ENCODE data around the gene SPOUT1.
"Not testable (repeated sequence)": the region's sequence is repeated elsewhere in the genome, so short reads cannot be mapped to it uniquely, and the experiment has no call there.

The SPOUT1 gene

DNA sequence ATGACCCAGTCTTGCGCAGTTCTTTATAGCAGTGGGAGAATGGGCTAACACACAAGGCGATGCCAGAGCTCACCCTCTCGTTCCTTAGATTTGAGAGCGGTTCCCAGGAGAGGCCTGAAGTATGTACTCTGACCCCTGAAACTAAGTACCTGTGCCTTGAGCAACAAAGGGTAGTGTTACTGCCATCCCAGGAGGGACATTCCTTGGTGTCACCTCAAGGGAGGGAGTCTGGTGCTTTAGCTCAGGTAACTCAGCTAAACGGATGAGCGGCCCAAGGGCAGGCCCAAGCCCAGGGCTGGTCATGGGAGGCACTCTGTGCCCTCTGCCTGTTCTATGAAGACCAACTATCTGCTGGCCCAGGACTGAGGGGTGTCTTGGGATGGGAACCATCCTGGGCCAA, 31.9 kb upstream of the SPOUT1 start:
- no peaks in the 10 kb centered on the region for H3K36me3 ChIP-seq (ENCODE audit: control insufficient read depth, insufficient read depth, low read length)
- no peaks in the 10 kb centered on the region for H3K27me3 ChIP-seq (replicated peaks; ENCODE audit: control insufficient read depth, insufficient read depth, low read length)
- TF ChIP-seq, protein P1, sequence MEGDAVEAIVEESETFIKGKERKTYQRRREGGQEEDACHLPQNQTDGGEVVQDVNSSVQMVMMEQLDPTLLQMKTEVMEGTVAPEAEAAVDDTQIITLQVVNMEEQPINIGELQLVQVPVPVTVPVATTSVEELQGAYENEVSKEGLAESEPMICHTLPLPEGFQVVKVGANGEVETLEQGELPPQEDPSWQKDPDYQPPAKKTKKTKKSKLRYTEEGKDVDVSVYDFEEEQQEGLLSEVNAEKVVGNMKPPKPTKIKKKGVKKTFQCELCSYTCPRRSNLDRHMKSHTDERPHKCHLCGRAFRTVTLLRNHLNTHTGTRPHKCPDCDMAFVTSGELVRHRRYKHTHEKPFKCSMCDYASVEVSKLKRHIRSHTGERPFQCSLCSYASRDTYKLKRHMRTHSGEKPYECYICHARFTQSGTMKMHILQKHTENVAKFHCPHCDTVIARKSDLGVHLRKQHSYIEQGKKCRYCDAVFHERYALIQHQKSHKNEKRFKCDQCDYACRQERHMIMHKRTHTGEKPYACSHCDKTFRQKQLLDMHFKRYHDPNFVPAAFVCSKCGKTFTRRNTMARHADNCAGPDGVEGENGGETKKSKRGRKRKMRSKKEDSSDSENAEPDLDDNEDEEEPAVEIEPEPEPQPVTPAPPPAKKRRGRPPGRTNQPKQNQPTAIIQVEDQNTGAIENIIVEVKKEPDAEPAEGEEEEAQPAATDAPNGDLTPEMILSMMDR (IDR thresholded peaks at IDR 0.05; ENCODE audit: insufficient read depth, low read length, poor library complexity, severe bottlenecking), result no peak
- no peak for DNase-seq (ENCODE audit: extremely low read depth, insufficient read length)
- no peak overlapping the region for H3K4me3 ChIP-seq (replicated peaks; ENCODE audit: low read depth, low read length)

DNA sequence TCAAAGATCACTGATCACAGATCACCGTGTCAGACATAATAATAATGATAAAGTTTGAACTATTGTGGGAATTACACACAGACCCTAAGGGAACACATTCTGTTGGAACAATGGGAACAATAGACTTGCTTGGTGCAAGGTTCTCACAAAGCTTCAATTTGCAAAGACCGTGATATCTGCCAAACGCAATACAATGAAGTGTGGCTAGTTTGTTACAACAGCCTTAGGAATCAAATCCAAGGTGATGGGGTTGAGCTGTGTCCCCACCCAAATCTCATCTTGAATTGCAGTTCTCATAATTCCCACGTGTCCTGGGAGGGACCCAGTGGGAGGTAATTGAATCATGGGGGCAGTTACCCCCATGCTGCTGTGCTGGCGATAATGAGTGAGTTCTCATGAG, 31.3 kb upstream of the SPOUT1 start:
- H3K4me3 ChIP-seq (replicated peaks; ENCODE audit: low read depth, low read length), result no peak overlapping the region
- TF ChIP-seq, protein P1 (IDR thresholded peaks at IDR 0.05; ENCODE audit: insufficient read depth, low read length, poor library complexity, severe bottlenecking), result no peak
- no peaks in the 10 kb centered on the region for H3K27me3 ChIP-seq (replicated peaks; ENCODE audit: control insufficient read depth, insufficient read depth, low read length)
- no peaks in the 10 kb centered on the region for H3K36me3 ChIP-seq (ENCODE audit: control insufficient read depth, insufficient read depth, low read length)
- no peak for DNase-seq (ENCODE audit: extremely low read depth, insufficient read length)

DNA sequence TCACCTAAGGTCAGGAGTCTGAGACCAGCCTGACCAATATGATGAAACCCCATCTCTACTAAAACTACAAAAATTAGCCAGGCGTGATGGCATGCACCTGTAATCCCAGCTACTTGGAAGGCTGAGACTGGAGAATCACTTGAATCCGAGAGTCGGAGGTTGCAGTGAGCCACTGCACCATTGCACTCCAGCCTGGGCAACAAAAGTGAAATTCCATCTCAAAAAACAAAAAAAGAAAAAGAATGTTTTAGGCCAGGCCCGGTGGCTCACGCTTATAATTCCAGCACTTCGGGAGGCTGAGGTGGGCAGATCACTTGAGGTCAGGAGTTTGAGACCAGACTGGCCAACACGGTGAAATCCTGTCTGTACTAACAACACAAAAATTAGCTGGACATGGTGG, 28.9 kb upstream of the SPOUT1 start:
- not testable (repeated sequence) for DNase-seq (ENCODE audit: extremely low read depth, insufficient read length); H3K36me3 ChIP-seq (ENCODE audit: control insufficient read depth, insufficient read depth, low read length); H3K4me3 ChIP-seq (replicated peaks; ENCODE audit: low read depth, low read length); H3K27me3 ChIP-seq (replicated peaks; ENCODE audit: control insufficient read depth, insufficient read depth, low read length)

DNA sequence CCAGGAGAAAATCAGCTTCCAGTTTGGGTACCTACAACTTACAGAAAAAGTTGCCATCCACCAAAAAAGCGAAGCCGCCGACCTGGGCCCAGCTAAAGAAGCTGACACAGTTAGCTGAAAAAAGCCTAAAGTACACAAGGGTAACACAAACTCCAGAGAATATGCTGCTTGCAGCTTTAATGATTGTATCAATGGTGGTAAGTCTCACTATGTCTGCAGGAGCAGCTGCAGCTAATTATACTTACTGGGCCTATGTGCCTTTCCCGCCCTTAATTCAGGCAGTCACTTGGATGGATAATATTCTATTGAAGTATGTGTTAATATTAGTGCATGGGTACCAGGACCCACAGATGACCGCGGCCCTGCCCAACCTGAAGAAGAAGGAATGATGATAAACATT, 24.9 kb upstream of the SPOUT1 start:
- not testable (repeated sequence) for H3K4me3 ChIP-seq (replicated peaks; ENCODE audit: low read depth, low read length); H3K27me3 ChIP-seq (replicated peaks; ENCODE audit: control insufficient read depth, insufficient read depth, low read length); H3K36me3 ChIP-seq (ENCODE audit: control insufficient read depth, insufficient read depth, low read length); DNase-seq (ENCODE audit: extremely low read depth, insufficient read length)

DNA sequence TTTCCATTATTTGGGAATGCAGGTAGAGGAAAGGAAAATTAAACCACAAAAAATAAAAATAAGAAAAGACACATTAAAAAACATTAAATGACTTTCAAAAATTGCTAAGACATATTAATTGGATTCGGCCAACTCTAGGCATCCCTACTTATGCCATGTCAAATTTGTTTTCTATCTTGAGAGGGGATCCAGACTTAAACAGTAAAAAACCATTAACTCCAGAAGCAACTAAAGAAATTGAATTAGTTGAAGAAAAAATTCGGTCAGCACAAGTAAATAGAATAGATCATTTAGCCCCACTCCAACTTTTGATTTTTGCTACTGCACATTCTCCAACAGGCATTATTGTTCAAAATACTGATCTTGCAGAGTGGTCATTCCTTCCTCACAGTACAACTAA, 23.1 kb upstream of the SPOUT1 start:
- DNase-seq (ENCODE audit: extremely low read depth, insufficient read length); H3K4me3 ChIP-seq (replicated peaks; ENCODE audit: low read depth, low read length); H3K27me3 ChIP-seq (replicated peaks; ENCODE audit: control insufficient read depth, insufficient read depth, low read length); H3K36me3 ChIP-seq (ENCODE audit: control insufficient read depth, insufficient read depth, low read length): not testable (repeated sequence)

DNA sequence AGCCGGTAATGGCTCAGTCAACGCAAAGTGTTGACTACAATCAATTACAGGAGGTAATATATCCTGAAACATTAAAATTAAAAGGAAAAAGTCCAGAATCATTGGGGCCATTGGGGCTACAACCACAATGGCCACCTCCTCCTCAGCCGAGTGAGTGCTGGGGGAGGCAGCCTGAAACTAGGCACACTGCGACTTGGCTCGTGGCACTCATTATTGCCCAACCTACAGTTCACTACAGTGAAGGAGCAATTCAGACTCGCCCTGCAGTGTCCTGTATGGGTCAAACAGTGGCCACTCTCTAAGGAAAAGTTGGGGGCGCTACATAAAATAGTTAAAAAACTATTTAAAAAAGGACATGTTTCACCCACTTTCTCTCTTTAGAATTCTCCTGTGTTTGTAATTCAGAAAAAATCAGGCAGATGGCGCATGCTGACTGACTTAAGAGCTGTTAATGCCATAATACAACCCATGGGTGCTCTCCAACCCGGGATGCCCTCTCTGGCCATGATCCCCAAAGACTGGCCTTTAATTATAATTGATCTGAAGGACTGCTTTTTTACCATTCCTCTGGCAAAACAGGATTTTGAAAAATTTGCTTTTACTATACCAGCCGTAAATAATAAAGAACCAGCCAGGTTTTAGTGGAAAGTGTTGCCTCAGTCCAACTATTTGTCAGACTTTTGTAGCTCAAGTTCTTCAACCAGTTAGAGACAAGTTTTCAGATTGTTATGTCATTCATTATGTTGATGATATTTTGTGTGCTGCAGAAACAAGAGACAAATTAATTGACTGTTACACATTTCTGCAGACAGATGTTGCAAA, 22.4 kb upstream of the SPOUT1 start:
- not testable (repeated sequence) for H3K27me3 ChIP-seq (replicated peaks; ENCODE audit: control insufficient read depth, insufficient read depth, low read length); H3K36me3 ChIP-seq (ENCODE audit: control insufficient read depth, insufficient read depth, low read length); H3K4me3 ChIP-seq (replicated peaks; ENCODE audit: low read depth, low read length); DNase-seq (ENCODE audit: extremely low read depth, insufficient read length)
- TF ChIP-seq, protein P1 (IDR thresholded peaks at IDR 0.05; ENCODE audit: insufficient read depth, low read length, poor library complexity, severe bottlenecking), result peak; percentile 24

DNA sequence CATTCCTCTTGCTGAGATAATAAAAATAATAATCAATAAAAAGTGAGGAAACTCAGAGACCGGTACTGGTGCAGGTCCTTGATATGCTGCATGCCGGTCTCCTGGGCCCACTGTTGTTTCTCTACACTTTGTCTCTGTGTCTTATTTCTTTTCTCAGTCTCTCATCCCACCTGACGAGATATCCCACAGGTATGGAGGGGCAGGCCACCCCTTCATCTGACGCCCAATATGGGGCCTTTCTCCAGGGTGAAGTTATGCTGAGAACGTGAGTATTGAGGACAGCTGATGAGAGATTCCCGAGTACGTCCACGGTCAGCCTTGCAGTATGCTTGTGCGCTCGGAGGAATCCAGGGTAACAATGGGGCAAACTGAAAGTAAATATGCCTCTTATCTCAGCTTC, 21.4 kb upstream of the SPOUT1 start:
- not testable (repeated sequence) for H3K27me3 ChIP-seq (replicated peaks; ENCODE audit: control insufficient read depth, insufficient read depth, low read length); DNase-seq (ENCODE audit: extremely low read depth, insufficient read length)

DNA sequence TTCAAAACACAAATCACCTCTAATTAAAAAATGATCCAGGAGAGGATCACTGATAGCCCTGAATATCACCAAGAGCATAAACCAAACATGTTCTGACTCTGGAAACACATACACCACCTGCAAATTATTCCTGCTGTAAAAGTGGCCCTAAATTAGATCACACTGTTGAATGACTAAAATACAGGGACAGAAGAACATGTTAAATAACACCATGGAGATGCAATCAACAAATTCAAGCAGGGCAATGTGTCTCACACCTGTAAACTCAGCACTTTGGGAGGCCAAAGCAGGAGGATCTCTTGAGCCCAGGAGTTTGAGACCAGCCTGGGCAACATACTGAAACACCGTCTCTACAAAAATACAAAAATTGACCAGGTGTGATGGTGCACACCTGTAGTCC, 18.2 kb upstream of the SPOUT1 start:
- no peak overlapping the region for H3K4me3 ChIP-seq (replicated peaks; ENCODE audit: low read depth, low read length)
- TF ChIP-seq, protein P1 (IDR thresholded peaks at IDR 0.05; ENCODE audit: insufficient read depth, low read length, poor library complexity, severe bottlenecking), result no peak
- no peaks in the 10 kb centered on the region for H3K27me3 ChIP-seq (replicated peaks; ENCODE audit: control insufficient read depth, insufficient read depth, low read length)
- no peak for DNase-seq (ENCODE audit: extremely low read depth, insufficient read length)
- H3K36me3 ChIP-seq (ENCODE audit: control insufficient read depth, insufficient read depth, low read length), result no peaks in the 10 kb centered on the region

More for the DNA sequence above, 21.4 kb upstream of the SPOUT1 start:
- H3K36me3 ChIP-seq (ENCODE audit: control insufficient read depth, insufficient read depth, low read length); H3K4me3 ChIP-seq (replicated peaks; ENCODE audit: low read depth, low read length): not testable (repeated sequence)

Measured in GM06990 (cell line).